Esophagus squamous epithelium (tissue), 4 donors: Measurements from ENCODE around the gene ZNF507.

Experiments used
- CTCF ChIP-seq, 6 experiments: fragments of 450-650 bp in 4 of 6; fragments of 200-600 bp in 2 of 6; sonication (generic) in 2 of 6; IDR thresholded peaks; one replicate each; pipeline ENCODE4 v1.5.1; 2016 to 2019; ENCODE audit warnings: antibody characterized with exemption in 6 of 6, mild to moderate bottlenecking in 4 of 6, moderate library complexity in 4 of 6
- POLR2A ChIP-seq, 4 donors: fragments of 450-650 bp; IDR thresholded peaks; one replicate each; pipeline ENCODE4 v1.6.1; 2017; ENCODE audit warnings: antibody characterized with exemption in 4 of 4, mild to moderate bottlenecking in 4 of 4, moderate library complexity in 3 of 4

GRCh38 chr19:32359581-32359980 lies 14.2 kb downstream of the ZNF507 start:
- TF ChIP-seq CTCF (IDR thresholded peaks at IDR 0.05): no peak
- no peak for TF ChIP-seq POLR2A (IDR thresholded peaks at IDR 0.05)
